ENCODE data around the gene C4orf54.

C4orf54 gene

DNA sequence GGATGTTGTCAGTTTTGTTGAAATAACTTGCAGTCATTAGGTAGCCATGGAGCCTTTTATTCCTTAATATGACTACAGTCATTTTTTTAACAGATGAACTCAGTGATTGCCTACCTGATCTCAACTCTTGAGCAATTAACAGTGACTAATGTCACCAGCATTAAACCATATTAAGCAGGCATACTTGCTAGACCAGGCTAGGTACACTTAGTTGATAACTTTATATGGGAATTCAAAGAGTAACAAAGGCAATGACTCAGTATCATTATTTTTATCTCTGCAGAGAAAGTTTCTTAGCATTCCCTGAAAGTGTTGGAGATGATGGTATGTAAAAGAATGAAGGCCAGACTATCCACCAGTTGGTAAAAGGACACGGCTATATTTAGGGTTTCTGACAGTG is at the start of gene C4orf54:
C4orf54 (minus strand) TSS at position 31 of the 400 bp plus-strand sequence. CDS start 3,180 bp downstream, outside the sequence.
- no peak for TF ChIP-seq BACH2 (CRISPR knock-in tag; IDR thresholded peaks at IDR 0.05; ENCODE audit: borderline replicate concordance)
- no peak for TF ChIP-seq GLIS3 (CRISPR knock-in tag; IDR thresholded peaks at IDR 0.05)
- TF ChIP-seq ZNF70 (CRISPR knock-in tag; IDR thresholded peaks at IDR 0.05): no peak
- no peak for TF ChIP-seq OSR1 (CRISPR knock-in tag; IDR thresholded peaks at IDR 0.05)
- no peak for TF ChIP-seq TOX (CRISPR knock-in tag; IDR thresholded peaks at IDR 0.05; ENCODE audit: borderline replicate concordance)
- TF ChIP-seq CSDC2 (CRISPR knock-in tag; IDR thresholded peaks at IDR 0.05): no peak
- TF ChIP-seq ARNTL (CRISPR knock-in tag; IDR thresholded peaks at IDR 0.05; ENCODE audit: borderline replicate concordance, low read depth): no peak
- TF ChIP-seq, protein P1, sequence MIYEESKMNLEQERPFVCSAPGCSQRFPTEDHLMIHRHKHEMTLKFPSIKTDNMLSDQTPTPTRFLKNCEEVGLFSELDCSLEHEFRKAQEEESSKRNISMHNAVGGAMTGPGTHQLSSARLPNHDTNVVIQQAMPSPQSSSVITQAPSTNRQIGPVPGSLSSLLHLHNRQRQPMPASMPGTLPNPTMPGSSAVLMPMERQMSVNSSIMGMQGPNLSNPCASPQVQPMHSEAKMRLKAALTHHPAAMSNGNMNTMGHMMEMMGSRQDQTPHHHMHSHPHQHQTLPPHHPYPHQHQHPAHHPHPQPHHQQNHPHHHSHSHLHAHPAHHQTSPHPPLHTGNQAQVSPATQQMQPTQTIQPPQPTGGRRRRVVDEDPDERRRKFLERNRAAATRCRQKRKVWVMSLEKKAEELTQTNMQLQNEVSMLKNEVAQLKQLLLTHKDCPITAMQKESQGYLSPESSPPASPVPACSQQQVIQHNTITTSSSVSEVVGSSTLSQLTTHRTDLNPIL (CRISPR knock-in tag; IDR thresholded peaks at IDR 0.05; ENCODE audit: low read depth): no peak
- no peak for TF ChIP-seq SNAI2 (CRISPR knock-in tag; IDR thresholded peaks at IDR 0.05)
- no peak for TF ChIP-seq ZFP30 (CRISPR knock-in tag; IDR thresholded peaks at IDR 0.05)
- TF ChIP-seq, protein P2, sequence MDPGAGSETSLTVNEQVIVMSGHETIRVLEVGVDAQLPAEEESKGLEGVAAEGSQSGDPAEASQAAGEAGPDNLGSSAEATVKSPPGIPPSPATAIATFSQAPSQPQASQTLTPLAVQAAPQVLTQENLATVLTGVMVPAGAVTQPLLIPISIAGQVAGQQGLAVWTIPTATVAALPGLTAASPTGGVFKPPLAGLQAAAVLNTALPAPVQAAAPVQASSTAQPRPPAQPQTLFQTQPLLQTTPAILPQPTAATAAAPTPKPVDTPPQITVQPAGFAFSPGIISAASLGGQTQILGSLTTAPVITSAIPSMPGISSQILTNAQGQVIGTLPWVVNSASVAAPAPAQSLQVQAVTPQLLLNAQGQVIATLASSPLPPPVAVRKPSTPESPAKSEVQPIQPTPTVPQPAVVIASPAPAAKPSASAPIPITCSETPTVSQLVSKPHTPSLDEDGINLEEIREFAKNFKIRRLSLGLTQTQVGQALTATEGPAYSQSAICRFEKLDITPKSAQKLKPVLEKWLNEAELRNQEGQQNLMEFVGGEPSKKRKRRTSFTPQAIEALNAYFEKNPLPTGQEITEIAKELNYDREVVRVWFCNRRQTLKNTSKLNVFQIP (CRISPR knock-in tag; IDR thresholded peaks at IDR 0.05; ENCODE audit: borderline replicate concordance, low read depth): no peak
- ATAC-seq: no peak

DNA sequence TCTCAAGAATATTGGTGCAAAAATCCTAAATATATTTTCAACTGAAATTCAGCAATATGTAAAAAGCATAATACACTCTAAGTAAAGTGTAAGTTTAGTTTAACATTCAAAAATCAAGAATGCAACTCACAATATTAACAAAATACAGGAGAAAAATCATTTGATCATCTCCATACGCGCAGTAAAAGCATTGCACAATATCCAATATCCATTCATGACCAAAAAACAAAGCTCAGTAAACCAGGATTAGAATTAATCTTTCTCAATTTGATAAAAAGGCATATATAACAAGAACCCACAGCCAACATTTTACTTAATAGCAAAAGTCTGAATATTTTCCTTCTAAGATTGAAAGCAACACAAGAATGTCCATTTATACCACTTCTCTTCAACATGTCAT is 48.3 kb upstream of the C4orf54 start:
- TF ChIP-seq ZNF565 (CRISPR knock-in tag; conservative IDR thresholded peaks at IDR 0.05; ENCODE audit: low read depth): no peak
- no peak for TF ChIP-seq SNAI2 (CRISPR knock-in tag; IDR thresholded peaks at IDR 0.05)
- no peak for TF ChIP-seq ISL1 (CRISPR knock-in tag; IDR thresholded peaks at IDR 0.05)
- no peak for TF ChIP-seq OSR1 (CRISPR knock-in tag; IDR thresholded peaks at IDR 0.05)
- TF ChIP-seq CSDC2 (CRISPR knock-in tag; IDR thresholded peaks at IDR 0.05): no peak
- no peak for ATAC-seq

DNA sequence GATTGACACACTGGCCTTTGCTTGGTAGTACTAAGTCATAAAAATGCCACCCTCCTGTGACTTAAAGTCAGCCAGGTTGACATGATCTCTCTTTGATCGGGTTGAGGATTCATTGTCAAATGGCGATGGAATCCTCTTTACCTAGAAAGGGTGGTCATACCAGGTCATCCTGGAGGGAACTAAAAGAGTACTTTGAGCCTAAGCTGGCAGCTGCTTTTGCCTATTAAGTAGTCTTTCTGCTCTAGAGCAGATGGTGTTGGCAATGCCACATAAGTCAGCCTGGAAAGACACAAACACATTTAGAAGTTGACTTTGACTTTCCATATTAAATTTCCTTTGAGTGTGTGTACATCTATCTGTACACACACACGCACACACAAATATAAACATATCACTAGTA is 39.2 kb upstream of the C4orf54 start:
- no peak for ATAC-seq
- TF ChIP-seq RARB (CRISPR knock-in tag; IDR thresholded peaks at IDR 0.05) (no peak), ISL1 (CRISPR knock-in tag; IDR thresholded peaks at IDR 0.05) (no peak), PPARA (CRISPR knock-in tag; IDR thresholded peaks at IDR 0.05; ENCODE audit: borderline replicate concordance) (no peak), CSDC2 (CRISPR knock-in tag; IDR thresholded peaks at IDR 0.05) (no peak), ZNF70 (CRISPR knock-in tag; IDR thresholded peaks at IDR 0.05) (no peak), BACH2 (CRISPR knock-in tag; IDR thresholded peaks at IDR 0.05; ENCODE audit: borderline replicate concordance) (no peak), ZNF565 (CRISPR knock-in tag; conservative IDR thresholded peaks at IDR 0.05; ENCODE audit: low read depth) (no peak), TCF4 (CRISPR knock-in tag; IDR thresholded peaks at IDR 0.05; ENCODE audit: borderline replicate concordance) (no peak), SNAI2 (CRISPR knock-in tag; IDR thresholded peaks at IDR 0.05) (no peak), OSR1 (CRISPR knock-in tag; IDR thresholded peaks at IDR 0.05) (no peak), ZFP30 (CRISPR knock-in tag; IDR thresholded peaks at IDR 0.05) (no peak), ZNF8 (CRISPR knock-in tag; IDR thresholded peaks at IDR 0.05) (no peak), ARNTL (CRISPR knock-in tag; IDR thresholded peaks at IDR 0.05; ENCODE audit: borderline replicate concordance, low read depth) (no peak), GLIS3 (CRISPR knock-in tag; IDR thresholded peaks at IDR 0.05) (no peak), ZC3H10 (CRISPR knock-in tag; IDR thresholded peaks at IDR 0.05) (no peak)
- TF ChIP-seq, protein P3, sequence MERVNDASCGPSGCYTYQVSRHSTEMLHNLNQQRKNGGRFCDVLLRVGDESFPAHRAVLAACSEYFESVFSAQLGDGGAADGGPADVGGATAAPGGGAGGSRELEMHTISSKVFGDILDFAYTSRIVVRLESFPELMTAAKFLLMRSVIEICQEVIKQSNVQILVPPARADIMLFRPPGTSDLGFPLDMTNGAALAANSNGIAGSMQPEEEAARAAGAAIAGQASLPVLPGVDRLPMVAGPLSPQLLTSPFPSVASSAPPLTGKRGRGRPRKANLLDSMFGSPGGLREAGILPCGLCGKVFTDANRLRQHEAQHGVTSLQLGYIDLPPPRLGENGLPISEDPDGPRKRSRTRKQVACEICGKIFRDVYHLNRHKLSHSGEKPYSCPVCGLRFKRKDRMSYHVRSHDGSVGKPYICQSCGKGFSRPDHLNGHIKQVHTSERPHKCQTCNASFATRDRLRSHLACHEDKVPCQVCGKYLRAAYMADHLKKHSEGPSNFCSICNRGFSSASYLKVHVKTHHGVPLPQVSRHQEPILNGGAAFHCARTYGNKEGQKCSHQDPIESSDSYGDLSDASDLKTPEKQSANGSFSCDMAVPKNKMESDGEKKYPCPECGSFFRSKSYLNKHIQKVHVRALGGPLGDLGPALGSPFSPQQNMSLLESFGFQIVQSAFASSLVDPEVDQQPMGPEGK (CRISPR knock-in tag; IDR thresholded peaks at IDR 0.05; ENCODE audit: borderline replicate concordance): no peak
- TF ChIP-seq, protein P4, sequence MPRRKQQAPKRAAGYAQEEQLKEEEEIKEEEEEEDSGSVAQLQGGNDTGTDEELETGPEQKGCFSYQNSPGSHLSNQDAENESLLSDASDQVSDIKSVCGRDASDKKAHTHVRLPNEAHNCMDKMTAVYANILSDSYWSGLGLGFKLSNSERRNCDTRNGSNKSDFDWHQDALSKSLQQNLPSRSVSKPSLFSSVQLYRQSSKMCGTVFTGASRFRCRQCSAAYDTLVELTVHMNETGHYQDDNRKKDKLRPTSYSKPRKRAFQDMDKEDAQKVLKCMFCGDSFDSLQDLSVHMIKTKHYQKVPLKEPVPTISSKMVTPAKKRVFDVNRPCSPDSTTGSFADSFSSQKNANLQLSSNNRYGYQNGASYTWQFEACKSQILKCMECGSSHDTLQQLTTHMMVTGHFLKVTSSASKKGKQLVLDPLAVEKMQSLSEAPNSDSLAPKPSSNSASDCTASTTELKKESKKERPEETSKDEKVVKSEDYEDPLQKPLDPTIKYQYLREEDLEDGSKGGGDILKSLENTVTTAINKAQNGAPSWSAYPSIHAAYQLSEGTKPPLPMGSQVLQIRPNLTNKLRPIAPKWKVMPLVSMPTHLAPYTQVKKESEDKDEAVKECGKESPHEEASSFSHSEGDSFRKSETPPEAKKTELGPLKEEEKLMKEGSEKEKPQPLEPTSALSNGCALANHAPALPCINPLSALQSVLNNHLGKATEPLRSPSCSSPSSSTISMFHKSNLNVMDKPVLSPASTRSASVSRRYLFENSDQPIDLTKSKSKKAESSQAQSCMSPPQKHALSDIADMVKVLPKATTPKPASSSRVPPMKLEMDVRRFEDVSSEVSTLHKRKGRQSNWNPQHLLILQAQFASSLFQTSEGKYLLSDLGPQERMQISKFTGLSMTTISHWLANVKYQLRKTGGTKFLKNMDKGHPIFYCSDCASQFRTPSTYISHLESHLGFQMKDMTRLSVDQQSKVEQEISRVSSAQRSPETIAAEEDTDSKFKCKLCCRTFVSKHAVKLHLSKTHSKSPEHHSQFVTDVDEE (CRISPR knock-in tag; IDR thresholded peaks at IDR 0.05): no peak

DNA sequence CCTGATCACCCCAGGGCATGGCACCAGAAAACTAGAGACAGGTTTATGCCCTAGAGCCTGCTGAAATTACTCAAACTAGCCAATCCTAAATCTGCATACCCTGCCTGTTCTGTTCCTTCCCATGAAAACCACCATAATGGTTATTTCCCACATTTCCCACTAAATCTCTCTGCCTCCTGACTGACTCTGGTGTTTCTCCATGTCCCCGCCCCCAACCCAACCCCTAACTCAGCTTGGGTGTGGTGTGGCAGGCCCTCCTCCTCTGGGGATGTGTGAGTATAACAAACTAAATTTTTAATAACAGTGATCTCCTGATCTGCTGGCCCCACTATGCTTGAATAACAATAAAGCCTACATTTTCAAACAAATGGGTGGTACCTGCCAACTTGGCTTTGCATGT is 35.5 kb upstream of the C4orf54 start:
- ATAC-seq: no peak
- TF ChIP-seq, protein P3 (CRISPR knock-in tag; IDR thresholded peaks at IDR 0.05; ENCODE audit: borderline replicate concordance): no peak
- TF ChIP-seq ZFP30 (CRISPR knock-in tag; IDR thresholded peaks at IDR 0.05): no peak
- TF ChIP-seq GLIS3 (CRISPR knock-in tag; IDR thresholded peaks at IDR 0.05): no peak
- no peak for TF ChIP-seq TOX (CRISPR knock-in tag; IDR thresholded peaks at IDR 0.05; ENCODE audit: borderline replicate concordance)
- TF ChIP-seq, protein P1 (CRISPR knock-in tag; IDR thresholded peaks at IDR 0.05; ENCODE audit: low read depth): no peak
- TF ChIP-seq, protein P5, sequence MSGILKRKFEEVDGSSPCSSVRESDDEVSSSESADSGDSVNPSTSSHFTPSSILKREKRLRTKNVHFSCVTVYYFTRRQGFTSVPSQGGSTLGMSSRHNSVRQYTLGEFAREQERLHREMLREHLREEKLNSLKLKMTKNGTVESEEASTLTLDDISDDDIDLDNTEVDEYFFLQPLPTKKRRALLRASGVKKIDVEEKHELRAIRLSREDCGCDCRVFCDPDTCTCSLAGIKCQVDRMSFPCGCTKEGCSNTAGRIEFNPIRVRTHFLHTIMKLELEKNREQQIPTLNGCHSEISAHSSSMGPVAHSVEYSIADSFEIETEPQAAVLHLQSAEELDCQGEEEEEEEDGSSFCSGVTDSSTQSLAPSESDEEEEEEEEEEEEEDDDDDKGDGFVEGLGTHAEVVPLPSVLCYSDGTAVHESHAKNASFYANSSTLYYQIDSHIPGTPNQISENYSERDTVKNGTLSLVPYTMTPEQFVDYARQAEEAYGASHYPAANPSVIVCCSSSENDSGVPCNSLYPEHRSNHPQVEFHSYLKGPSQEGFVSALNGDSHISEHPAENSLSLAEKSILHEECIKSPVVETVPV (CRISPR knock-in tag; IDR thresholded peaks at IDR 0.05): no peak
- TF ChIP-seq PPARA (CRISPR knock-in tag; IDR thresholded peaks at IDR 0.05; ENCODE audit: borderline replicate concordance): no peak

Measured in SK-N-SH treated with all-trans-retinoic acid at 6 μM for 48 hours (cell line).